GM13977 (cell line): Measurements from ENCODE around the gene MACROH2A2.
"Not testable (repeated sequence)": the region's sequence is repeated elsewhere in the genome, so short reads cannot be mapped to it uniquely, and the experiment has no call there.

Experiments used
- DNase-seq: peaks from one replicate; pipeline ENCODE4 v3.0.0; 2012; ENCODE audit warnings: low spot score
- CTCF ChIP-seq: IDR thresholded peaks from 2 replicates; pipeline ENCODE4 v1.5.1; 2012; ENCODE audit warnings: mild to moderate bottlenecking, control low read depth; ENCODE audit not compliant: insufficient read depth; ENCODE audit errors: extremely low read depth, missing control alignments
- in situ Hi-C: fragments of 300-500 bp; cut with MboI; formaldehyde crosslinking; loops from one replicate; pipeline ENCODE4 v1.12.0; 2022; ENCODE audit warnings: low sequenced_read_pairs, low pct_unique_long_range_greater_than_20kb, mixed read lengths, inconsistent platforms; ENCODE audit not compliant: unreplicated experiment

Gene MACROH2A2

DNA sequence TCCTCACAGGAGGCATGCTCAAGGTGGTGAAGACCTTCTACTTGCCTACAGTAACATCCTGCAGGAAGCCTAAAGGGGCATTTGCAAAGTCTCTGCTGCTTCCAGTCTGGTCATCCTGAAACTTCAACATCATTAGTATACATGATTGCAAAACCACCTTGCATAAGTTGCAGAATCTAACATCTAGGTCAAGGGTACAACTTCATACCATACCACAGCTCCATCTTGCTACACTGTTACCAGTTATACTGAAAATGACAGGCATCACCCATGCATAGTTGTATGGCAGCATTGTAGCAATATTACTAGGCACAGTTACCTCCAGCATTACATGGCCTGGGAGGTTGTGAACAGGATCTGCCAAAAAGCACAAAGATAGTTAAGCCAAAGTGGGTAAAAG lies 13.7 kb upstream of the MACROH2A2 start:
- in situ Hi-C loops = no loop called here
- DNase-seq = no peak

GRCh38 chr10:70041016-70041415 lies 11.6 kb upstream of the MACROH2A2 start:
- no peak for TF ChIP-seq CTCF
- in situ Hi-C loops = no loop called here
- no peak for DNase-seq

More for the DNA sequence above, 13.7 kb upstream of the MACROH2A2 start:
- TF ChIP-seq CTCF = no peak

DNA sequence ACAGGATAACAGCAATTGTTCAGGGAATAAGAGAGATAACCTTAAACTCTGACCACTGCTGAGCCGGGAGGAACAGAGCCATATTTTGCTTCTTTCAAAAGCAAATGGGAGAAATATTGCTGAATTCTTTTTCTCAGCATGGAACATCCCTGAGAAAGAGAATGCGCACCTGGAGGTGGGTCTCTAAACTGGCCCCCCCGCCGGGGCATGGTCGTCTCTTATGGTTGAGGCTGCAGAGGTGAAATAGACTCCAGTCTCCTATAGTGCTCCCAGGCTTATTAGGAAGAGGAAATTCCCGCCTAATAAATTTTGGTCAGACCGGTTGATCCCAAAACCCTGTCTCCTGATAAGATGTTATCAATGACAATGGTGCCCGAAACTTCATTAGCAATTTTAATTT lies 10.9 kb upstream of the MACROH2A2 start:
- DNase-seq, in situ Hi-C loops: not testable (repeated sequence)

GRCh38 chr10:70047066-70047465 lies 5.6 kb upstream of the MACROH2A2 start:
- in situ Hi-C loops = not testable (repeated sequence)

GRCh38 chr10:70048030-70048723 lies 4.5 kb upstream of the MACROH2A2 start:
- DNase-seq = no peak
- no peak for TF ChIP-seq CTCF
- in situ Hi-C loops = no loop called here

More at GRCh38 chr10:70047066-70047465, 5.6 kb upstream of the MACROH2A2 start:
- DNase-seq = not testable (repeated sequence)

DNA sequence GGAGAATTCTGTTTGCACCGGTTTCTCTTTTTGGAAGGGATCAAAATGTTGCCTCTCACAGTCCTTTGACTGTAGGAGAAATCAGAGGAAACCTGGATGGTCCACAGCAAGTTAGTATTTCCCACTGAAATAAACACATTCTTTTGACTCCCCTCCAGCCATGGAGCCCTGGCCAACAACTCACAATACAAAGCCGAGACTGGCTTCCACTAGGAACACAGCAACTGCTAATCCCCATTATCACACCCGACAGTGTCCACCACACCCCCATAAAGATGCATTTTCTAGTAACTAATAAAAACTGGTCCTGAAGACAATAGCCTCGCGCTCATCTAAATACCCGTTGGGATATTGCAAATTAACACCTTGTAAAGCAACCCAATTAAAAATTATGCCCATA lies 798 bp upstream of the MACROH2A2 start:
- no peak for TF ChIP-seq CTCF
- DNase-seq = no peak
- in situ Hi-C loops = no loop called here

DNA sequence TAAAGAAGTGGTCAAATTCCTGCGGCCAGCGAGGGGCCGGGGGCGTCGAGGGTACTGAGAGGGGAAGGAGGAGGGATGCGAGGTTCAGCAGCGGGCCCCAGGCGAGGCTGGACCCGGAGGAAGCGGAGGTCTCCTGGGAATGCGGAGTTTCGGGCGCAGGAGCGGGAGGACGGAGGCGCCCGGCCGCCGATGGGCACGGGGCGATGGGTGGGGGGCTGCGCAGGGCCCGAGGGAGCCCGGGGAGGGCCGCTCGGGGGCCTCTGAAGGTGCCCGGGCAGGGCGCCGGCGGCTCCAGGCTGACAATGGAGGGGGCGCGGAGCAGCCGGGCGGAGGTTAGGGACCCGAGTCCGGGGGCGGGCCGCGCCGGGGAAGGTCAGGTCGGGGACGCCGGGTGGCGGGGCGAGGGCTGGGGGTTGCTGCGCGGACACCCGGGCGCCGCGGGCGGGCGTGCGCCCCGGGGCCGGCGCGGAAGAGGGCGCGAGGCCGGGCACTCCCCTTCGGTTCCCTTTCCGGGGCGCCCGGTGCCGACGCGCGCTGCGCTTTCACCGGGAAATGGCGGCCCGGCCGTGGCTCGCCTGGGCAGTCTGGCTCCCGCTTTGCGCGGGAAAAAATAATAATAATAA lies 683 bp downstream of the MACROH2A2 start:
- no peak for TF ChIP-seq CTCF
- DNase-seq = peak; percentile 42
- in situ Hi-C loops = no loop called here
